LoVo (cell line): Measurements from ENCODE around the gene TAMM41.
"Not testable (repeated sequence)": the region's sequence is repeated elsewhere in the genome, so short reads cannot be mapped to it uniquely, and the experiment has no call there.

Experiments used
- DNase-seq: peaks from one replicate; pipeline ENCODE4 v3.0.0-alpha.2; 2016; ENCODE audit warnings: low spot score

TAMM41 gene

DNA sequence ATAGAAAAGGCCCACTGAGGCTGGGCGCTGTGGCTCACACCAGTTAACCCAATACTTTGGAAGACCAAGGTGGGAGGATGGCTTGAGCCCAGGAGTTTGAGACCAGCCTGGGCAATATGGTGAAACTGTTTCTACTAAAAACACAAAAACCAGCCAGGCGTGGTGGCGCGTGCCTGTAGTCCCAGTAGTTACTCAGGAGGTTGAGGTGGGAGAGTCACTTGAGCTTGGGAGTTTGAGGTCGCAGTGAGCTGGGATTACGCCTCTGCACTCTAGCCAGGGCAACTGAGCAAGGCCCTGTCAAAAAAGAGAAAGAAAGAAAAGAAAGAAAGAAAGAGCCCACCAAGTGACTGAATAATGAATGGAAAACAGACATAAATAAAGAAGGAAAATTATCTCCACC, 32.0 kb downstream of the TAMM41 start:
- no peak for DNase-seq

DNA sequence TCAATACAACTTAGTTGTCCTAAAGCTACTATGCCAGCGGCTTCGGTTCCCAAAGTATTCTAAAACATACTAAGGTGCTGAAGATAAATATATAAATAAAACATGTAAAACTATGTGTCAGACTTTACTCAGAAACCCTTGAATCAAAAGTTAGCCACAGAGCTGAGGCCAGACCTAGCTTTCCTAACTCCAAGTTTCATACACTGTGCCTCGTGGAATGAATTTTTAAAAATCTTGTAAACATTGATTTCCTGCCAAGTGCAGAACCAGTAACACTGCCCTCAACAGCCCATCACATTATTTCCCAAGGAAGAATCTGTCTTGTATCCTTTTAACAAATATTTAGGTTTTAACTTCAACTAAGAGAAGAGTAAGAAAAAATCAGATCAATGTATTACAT, 36.4 kb downstream of the TAMM41 start:
- no peak for DNase-seq

DNA sequence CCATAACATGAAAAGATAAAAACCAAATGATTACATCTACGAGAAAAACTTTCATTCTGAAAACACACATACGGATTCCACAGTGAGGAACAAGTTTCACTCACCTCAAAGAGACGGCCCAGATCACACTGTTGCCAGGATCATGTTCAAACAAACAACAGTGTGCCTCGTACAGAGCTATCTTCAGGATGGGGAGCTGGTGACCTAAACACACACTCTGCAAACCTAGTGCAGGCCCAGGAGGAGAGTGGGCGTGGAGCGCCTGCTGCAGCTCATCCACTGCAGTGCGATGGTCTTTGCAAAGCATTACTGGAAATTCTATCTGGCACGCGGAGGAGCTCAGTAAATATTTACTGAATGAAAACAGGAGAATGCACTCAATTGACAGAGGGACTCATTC, 38.5 kb downstream of the TAMM41 start:
- no peak for DNase-seq

DNA sequence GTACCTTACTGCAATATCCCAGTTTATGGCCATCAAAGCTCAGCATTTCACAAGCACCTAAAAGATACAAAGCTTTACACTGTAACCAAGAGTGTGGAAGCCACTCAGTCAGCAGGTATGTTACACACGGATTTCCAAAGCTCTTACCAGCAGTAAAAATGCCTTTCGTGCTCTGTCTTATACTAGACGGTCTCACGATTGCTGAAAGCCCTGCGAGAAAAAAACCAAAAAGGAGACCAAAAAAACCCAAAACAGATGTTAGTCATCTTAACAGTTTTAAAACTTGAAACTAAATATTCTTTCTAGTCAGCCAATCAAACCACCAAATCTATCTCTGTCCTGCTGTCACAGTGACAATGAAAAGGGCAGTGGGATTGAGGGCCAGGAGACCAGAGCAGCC, 39.0 kb downstream of the TAMM41 start:
- DNase-seq: no peak

DNA sequence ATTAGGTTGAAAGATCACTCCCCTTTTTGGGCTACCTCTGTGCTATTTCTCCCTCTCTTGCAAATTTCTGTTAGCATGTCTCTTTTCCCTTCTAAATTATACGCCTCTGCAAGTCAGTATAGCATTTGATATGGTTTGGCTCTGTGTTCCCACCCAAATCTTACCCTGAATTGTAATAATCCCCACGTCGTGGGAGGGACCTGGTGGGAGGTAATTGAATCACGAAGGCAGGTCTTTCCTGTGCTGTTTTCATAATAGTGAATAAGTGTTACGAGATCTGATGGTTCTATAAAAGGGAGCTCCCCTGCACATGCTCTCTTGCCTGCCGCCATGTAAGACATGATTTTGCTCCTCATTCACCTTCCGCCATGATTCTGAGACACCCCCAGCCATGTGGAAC, 41.0 kb downstream of the TAMM41 start:
- no peak for DNase-seq

DNA sequence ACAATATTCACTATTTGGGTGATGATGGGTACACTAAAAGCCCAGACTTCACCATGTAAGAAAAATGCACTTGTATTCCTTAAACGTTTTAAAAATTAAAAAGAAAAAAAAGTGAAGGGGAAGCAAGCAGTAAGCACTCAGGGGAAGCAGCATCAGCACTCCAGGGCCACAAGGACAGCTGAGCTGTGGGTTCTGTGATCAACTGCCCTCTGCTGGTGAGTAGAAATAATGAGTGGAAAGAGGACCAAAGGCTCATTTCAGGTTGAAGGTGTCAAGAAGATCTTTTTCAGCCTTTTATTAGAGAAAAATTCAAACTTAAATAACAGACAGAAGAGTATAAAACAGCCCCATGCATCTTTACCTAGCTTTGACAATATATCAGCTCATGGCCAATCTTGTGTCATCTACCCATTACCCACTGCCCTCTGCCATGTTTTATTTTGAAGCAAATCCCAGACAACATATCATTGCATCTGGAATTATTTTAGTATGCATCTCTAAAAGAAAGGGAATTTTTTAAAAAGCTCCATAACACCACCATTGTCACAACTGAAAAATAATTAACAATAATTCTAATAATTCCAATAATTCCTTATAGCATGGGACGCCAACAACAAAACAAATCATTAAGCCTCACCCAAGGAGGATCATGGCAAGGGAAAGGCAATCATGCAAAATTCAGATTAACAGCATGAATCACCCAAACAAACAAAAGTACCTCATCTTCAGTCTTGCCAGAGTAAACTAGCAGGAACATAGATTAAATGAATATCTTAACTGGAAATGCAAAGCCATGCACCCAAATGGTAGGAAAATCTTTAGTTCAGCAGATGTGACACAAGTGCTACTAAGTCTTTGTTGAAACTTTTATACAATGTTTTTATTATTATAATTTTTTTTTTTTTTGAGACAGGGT, 42.5 kb downstream of the TAMM41 start:
- DNase-seq: peak; percentile 62

DNA sequence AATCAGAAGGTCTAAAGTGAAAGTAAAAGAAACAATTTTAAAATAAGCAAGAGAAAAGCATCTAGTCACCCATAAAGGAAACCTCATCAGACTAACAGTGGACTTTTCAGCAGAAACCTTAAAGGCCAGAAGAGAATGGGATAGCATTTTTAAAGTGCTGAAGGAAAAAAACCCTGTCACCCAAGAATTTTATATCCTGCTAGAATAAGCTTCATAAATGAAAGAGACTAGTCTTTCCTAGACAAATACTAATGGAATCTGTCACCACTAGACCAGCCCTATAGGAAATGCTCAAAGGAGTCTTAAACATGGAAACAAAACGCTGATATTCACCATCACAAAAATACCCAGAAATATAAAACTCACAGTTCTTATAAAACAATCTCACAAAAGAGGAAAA, 46.9 kb downstream of the TAMM41 start:
- no peak for DNase-seq

DNA sequence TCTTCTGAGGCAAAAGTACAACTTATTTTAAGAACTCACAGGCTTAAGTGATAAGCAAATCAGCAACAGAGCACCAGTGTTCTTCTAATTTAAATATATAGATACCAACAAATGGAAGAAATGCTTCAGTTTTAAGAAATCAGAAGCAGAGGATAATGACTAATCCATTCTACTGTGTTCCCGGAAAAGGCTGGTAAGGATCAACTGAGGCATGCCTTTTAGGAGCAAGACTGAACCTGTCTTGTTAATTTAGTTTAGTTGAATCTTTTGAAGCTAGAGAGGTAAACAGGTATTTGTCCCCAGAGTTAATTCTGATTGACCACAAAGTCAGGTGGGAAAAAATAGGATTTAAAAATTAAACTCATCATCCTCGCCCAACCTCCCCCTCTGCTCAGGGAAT, 51.8 kb downstream of the TAMM41 start:
- DNase-seq: no peak

DNA sequence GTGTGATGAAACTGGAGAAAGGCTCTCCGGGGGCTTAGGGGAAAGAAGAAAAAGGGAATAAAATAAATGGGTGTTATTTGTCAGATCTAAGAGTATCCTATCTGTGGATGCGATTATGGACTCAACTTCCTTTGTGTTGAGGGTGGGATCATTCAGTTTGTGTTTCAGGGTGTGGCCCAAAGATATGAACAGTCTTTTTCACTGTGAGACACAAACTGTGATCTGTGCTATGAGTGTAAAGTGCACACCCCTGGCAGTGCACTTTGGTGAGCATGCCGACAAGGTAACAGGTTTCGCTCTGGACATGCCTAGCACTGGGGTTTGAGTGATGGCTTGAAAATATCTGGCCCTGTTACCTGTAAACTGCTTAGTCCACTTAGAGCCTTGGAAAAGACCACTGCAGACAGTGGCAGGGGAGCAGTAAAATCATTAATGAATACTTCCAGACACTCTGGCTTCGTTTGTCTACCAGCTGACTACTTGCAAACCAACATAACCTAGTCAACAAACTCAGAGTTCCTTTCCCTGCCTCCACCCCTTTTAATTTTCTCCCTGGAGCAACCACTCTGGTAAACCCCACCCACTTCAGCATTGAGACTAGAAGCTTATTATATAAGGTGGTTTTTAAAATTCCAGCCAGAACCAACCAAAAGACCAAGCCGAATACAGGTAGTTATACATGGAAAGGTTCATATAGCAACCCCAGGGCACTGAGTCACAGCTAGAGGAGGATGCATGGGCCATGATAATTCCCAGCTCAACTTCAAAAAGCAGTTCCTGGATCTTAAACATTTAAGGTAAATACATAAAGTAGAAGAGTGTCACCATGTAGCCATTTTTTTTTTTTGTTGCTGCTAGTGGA, 55.1 kb downstream of the TAMM41 start:
- no peak for DNase-seq

DNA sequence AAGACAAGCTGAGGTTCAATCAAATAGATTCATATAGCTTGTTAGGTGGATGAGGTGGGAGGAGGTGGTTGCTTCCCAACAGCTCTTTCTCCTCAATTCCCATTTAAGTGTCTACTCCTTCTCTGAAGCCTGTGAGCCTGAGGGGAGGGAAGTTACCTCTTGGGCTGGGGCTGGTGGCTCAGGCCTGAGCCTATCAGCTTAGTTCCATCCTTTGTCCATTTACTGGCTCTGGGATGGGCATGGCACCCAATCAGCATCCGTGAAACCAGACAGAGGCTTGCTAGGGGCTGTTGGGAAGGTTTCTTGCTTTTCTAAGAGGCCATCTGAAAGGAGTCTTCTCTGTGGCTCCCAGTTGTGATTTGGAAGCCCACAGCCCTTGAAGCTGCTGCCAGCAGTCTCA, 57.3 kb downstream of the TAMM41 start:
- no peak for DNase-seq

DNA sequence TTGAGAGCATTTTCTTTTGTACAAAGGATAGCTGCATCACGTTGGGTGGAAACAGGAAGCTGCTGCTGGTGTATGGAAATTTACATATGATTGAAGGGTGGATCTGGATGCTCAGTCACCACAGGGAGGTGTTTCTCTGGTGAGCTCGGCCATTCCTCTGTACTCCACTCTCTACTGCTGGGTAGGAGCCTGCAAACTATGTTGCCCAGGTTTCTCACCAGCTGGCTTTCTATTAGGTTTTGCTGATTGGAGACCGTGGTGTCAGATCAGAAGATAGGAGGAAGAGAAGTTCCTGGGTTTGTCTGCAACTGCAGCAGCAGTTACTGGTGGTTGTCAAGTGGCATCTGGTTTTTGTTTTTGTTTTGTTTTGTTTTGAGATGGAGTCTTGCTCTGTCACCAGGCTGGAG, 61.7 kb downstream of the TAMM41 start:
- no peak for DNase-seq

DNA sequence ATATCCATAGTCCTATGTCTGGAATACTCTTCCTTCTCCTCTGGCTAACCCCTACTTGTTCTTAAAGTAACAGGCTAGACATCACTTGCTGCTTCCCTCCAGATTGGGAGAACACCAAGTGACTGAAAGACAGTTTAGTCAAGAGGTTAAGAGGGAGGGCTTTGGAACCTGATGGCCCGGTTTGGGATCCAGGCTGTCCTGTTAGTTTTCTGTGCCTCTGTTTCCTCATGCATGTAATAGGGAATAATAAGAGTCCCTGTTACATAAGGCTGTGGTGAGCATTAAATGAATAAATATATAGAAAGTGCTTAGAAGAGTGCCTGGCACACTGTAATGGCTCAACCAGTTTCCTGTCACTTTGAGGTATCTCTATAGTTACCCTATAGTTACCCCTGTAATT, 66.3 kb downstream of the TAMM41 start:
- DNase-seq: no peak

DNA sequence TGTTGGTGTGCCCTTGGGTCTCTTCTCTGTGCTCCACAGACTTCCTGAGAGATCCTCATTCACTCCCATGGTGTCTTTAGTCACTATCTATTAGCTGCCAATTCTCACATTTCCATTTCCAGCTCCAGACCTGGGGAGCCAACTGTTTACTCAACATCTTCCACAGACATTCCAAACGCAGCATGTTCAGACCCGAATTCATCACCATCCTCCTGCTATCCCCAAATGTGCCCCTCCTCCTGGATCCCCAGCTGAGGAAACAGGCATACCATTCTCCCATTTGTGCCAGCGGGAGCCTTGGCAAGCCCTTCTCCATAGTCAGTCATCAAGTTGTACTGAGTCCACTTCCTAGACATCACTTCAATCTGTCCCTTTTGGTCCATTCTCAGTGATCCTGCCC, 67.1 kb downstream of the TAMM41 start:
- DNase-seq: no peak

DNA sequence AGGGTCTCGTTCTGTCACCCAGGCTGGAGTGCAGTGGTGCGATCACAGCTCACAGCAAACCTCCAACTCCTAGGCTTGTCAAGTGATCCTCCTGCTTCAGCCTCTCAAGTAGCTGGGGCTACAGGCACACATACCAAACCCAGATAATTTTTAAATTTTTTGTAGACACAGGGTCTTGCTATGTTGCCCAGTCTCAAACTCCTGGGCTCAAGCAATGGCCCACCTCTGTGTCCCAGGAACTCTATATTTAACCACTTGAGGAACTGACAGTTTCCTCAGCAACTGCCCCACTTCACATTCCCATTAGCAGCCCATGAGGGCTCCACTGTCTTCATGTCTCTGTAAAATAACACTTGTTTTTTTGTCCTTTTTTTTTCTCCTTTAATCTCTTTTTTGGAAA, 68.4 kb downstream of the TAMM41 start:
- DNase-seq: no peak

DNA sequence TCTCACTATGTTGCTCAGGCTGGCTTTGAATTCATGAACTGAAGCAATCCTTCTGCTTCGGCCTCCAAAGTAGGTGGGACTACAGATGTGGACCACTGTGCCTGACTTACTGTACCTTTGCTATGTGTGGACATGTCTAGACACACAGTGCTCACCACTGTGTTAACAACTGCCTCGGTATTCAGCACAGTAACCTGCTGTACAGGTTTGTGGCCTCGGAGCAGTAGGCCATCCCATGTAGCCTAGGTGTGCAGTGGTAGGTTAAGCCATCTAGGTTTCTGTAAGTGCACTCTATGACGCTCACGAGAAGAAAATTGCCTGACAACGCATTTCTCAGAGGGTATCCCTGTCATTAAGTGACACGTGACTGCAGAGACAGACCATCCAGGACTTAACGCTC, 70.3 kb downstream of the TAMM41 start:
- DNase-seq: no peak

DNA sequence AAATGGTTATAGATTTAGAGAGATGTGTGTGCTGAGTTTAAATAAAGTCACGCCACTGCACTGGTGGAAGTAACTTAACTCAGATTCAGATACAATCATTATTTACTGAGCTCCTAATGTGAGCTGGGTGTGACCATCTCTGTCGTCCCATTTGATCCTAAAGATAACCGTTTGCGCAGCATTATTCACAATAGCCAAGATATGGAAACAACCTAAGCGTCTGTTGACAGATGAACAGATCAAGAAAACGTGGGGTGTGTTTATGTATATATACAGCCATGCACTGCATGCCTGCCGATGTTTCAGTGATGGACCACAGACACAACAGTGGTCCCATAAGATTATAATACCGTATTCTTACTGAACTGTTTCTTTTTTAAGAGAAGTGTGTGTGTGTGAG, 71.2 kb downstream of the TAMM41 start:
- DNase-seq: no peak

DNA sequence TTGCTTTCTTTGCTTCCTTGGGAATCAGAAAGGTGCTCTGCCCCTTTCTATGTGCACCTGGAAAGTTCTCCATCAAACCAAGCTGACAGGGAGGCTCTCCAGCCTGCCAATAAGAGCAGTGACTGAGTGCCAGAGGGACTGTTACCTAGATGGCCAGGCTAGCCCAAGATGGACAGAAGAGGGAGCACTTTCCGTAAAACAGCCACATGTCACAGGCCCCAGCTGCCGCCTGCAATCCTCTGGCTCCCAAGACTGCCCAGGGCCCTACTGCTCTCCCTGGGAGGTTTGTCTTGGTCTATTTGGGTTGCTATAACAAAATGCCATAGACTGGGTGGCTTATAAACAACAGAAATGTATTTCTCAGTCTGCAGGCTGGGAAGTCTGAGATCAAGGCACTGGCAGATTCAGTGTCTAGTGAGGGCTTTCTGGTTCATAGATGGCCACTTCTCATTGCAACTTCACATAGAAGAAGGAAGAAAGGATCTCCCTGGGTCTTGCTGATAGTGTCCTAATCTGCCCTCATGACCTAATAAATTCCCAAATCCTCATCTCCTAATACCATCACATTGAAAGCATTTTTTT, 72.3 kb downstream of the TAMM41 start:
- peak; percentile 19 for DNase-seq

DNA sequence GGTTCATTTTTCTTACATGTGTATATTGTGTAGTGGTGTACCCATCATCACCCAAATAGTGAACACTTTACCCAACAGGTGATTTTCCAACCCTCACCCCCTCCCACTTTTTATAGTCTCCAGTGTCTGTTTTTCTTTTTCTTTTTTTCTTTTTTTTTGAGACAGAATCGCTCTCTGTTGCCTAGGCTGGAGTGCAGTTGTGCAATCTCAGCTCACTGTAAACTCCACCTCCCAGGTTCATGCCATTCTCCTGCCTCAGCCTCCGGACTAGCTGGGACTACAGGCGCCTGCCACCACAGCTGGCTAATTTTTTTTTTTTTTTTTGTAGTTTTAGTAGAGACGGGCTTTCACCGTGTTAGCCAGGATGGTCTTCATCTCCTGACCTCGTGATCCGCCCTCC, 74.8 kb downstream of the TAMM41 start:
- not testable (repeated sequence) for DNase-seq

DNA sequence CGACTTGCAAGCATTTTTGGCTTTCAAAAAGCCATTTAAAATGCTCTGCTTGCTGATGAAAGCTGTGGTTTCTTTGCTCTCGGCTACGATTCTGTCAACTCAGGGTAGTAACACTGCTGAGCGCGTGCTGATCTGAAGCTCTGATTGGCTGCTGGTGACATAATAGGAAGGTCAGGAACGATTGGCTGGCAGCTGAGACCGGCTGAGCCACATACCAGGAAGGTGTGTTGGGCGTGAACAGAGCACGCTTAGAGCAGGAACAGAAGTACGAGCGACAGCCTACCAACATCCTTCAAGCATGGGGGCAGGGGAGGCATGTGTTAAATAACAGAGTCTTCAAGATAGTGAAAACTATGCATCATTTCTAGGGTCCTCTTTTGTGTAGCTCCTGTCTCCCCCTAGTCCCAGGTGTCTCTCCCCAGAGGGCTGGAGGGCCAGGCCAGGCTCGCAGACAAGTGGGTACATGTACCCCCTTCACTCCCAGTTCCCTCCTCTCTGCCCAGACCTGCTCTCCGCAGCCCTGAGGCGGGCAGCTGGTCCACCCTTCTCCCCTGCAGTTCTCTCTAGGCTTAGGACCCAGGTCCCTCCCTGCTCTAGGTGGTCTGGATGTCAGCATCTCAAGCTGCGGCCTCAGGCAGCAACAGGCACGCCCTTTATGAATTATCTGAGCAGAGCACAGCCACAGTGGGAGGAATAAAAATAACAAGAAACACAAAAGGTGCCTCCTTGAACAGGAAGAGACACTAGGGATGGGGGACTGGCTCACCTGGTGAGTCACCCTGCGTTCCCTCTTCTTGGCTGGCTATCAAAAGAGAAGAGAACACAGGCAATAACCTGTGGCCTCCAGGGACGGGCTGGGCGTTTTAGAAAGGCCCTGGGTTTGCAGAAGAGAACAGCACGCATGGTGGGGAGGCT, 76.0 kb downstream of the TAMM41 start:
- peak; percentile 92 for DNase-seq

DNA sequence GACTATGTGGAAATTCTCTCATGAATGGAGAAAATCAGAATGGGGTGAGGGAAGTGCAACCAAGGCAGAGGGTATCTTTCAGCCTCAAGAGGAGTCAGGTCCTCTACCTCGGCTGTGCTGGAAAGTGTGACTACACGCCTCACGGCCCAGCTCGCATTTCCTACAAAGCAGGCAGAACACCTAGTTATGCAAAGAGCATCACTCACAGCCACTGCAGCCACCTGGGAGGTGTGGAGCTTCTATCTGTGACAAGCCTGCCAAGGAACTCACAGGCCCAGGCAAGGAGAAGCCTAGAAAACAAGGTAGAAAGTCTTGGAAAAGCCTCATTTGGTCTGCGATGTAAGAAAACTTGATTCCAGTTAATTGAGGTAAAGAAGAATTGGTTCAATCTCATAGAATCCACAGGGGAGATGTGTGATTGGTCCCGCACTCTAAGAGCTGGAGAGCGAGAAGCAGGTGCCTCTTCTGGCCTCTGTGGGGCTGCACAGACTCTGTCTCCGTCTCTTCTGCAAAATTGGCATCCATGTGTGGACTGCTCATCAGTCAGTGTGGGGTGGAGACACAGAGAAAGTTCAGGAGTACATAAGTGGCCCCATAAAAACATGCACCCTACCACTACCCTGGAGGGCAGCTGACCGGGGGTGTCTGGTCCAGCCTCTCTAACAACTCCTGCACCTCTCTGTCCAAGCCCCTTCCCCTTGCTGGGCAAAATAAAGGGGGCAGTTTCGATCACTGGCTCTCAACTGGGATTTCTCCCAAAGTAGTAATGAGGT, 76.8 kb downstream of the TAMM41 start:
- no peak for DNase-seq

DNA sequence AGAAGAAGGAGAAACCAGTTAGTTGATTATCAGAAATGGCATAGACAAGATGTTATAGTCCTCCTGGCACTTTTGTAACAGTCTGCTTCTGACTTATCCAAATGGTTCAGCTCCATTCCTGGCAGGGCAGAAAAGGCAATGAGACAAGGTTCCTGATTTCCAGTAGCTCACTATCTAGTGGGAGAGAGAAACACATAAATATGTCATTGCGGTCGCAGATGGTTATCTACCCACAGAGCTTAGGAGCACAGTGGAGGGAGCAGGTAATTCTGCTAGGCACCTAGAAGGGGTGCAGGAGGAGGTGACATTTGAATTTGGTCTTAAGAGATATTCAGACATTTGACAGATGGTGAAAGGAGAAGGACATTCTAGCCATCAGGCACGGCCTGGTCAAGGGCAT, 78.1 kb downstream of the TAMM41 start:
- no peak for DNase-seq
